ENCODE results near the gene C14orf119. TPM values are rescaled to one million over a fixed set of nuclear protein-coding genes. Genes with fewer than 3 reads are reported as not detected.

C14orf119 gene
- polyA plus RNA-seq, 3 donors, result 17.5 to 110 (median 106) TPM

GRCh38 chr14:23130871-23131270, 35.6 kb downstream of the C14orf119 start:
- TF ChIP-seq CTCF (IDR thresholded peaks at IDR 0.05), result no peak
- Histone ChIP-seq H3K79me2 (ENCODE audit: insufficient read depth, low read length) (no peaks in the 10 kb centered on the region), H4K20me1 (ENCODE audit: insufficient read depth, low read length) (no peaks in the 10 kb centered on the region), H3K4me2 (replicated peaks; ENCODE audit: extremely low read depth, low read length, poor library complexity, severe bottlenecking) (no peak overlapping the region), H3K9ac (ENCODE audit: insufficient read depth, low read length, poor library complexity, severe bottlenecking) (no peak overlapping the region), H3K9me3 (replicated peaks in 1 of 2; ENCODE audit: control insufficient read depth in 1 of 2, insufficient read depth in 1 of 2, low read length in 2 of 2) (no peaks in the 10 kb centered on the region), H3K4me3 (replicated peaks in 1 of 3; ENCODE audit: low read depth in 2 of 3, low read length in 3 of 3) (no peak overlapping the region), H2AFZ (ENCODE audit: insufficient read depth, low read depth, low read length, poor library complexity, severe bottlenecking) (no peak overlapping the region), H3K36me3 (replicated peaks in 1 of 2; ENCODE audit: control insufficient read depth in 1 of 2, insufficient read depth in 2 of 2, low read length in 2 of 2) (no peaks in the 10 kb centered on the region), H3K27me3 (ENCODE audit: control insufficient read depth in 2 of 2, insufficient read depth in 2 of 2, low read length in 2 of 2) (no peaks in the 10 kb centered on the region), H3K4me1 (ENCODE audit: control insufficient read depth in 1 of 2, insufficient read depth in 2 of 2, low read length in 2 of 2) (peaks cover 20 to 36% of the 10 kb centered on the region in 2 donors), H3K27ac (ENCODE audit: low read depth in 1 of 2, low read length in 2 of 2) (no peak overlapping the region)
- Mint-ChIP-seq H3K9me3 (peaks cover 0 to 2% (median 0%) of the 10 kb centered on the region in 7 donors), H3K4me3 (no peak overlapping the region), H3K27ac (peak overlapping the region in 1 of 7 donors; percentile 33), H3K36me3 (no peaks in the 10 kb centered on the region), H3K27me3 (ENCODE audit: low read depth in 3 of 3) (peaks cover 0 to 2% (median 1%) of the 10 kb centered on the region in 3 donors), H3K4me1 (peaks cover 32% of the 10 kb centered on the region)
- intact Hi-C loops (cut with micrococcal nuclease), result no loop called here
- WGBS (ENCODE audit: insufficient coverage), result 0% methylated on average over 1 of the region's 3 CpGs
- DNase-seq, result no peak

- Histone ChIP-seq H3K9ac (ENCODE audit: insufficient read depth, low read length, poor library complexity, severe bottlenecking) (no peak overlapping the region), H4K20me1 (ENCODE audit: insufficient read depth, low read length) (no peaks in the 10 kb centered on the region), H3K4me2 (replicated peaks; ENCODE audit: extremely low read depth, low read length, poor library complexity, severe bottlenecking) (no peak overlapping the region), H3K4me1 (ENCODE audit: control insufficient read depth in 1 of 2, insufficient read depth in 2 of 2, low read length in 2 of 2) (peaks cover 20 to 36% of the 10 kb centered on the region in 2 donors), H3K27ac (ENCODE audit: low read depth in 1 of 2, low read length in 2 of 2) (no peak overlapping the region), H3K4me3 (replicated peaks in 1 of 3; ENCODE audit: low read depth in 2 of 3, low read length in 3 of 3) (no peak overlapping the region), H2AFZ (ENCODE audit: insufficient read depth, low read depth, low read length, poor library complexity, severe bottlenecking) (no peak overlapping the region), H3K79me2 (ENCODE audit: insufficient read depth, low read length) (no peaks in the 10 kb centered on the region), H3K36me3 (replicated peaks in 1 of 2; ENCODE audit: control insufficient read depth in 1 of 2, insufficient read depth in 2 of 2, low read length in 2 of 2) (no peaks in the 10 kb centered on the region), H3K27me3 (ENCODE audit: control insufficient read depth in 2 of 2, insufficient read depth in 2 of 2, low read length in 2 of 2) (no peaks in the 10 kb centered on the region), H3K9me3 (replicated peaks in 1 of 2; ENCODE audit: control insufficient read depth in 1 of 2, insufficient read depth in 1 of 2, low read length in 2 of 2) (no peaks in the 10 kb centered on the region)
- Mint-ChIP-seq H3K36me3 (no peaks in the 10 kb centered on the region), H3K27ac (no peak overlapping the region), H3K27me3 (ENCODE audit: low read depth in 3 of 3) (peaks cover 0 to 2% (median 1%) of the 10 kb centered on the region in 3 donors), H3K4me1 (peaks cover 32% of the 10 kb centered on the region), H3K9me3 (peaks cover 0 to 2% (median 0%) of the 10 kb centered on the region in 7 donors), H3K4me3 (no peak overlapping the region)
- no peak for DNase-seq
- 100% methylated on average over 3 of the region's 5 CpGs for whole genome bisulfite sequencing (ENCODE audit: insufficient coverage)
- intact Hi-C loops (cut with micrococcal nuclease), result no loop called here
- TF ChIP-seq CTCF (IDR thresholded peaks at IDR 0.05), result no peak
Observed at GRCh38 chr14:23131482-23131881, 36.2 kb downstream of the C14orf119 start.

Data from CD14-positive monocyte (primary cell).